ENCODE data around the gene DUSP18.
"Not testable (repeated sequence)": the region's sequence is repeated elsewhere in the genome, so short reads cannot be mapped to it uniquely, and the experiment has no call there.

DUSP18 gene

GRCh38 chr22:30636226-30637077, 31.2 kb downstream of the DUSP18 start:
- H3K4me1 ChIP-seq (ENCODE audit: control insufficient read depth in 1 of 2, insufficient read depth in 2 of 2, low read length in 2 of 2), result peaks cover 0 to 29% of the 10 kb centered on the region in 2 donors
- H3K27ac ChIP-seq (ENCODE audit: low read length), result peak overlapping the region; percentile 45
- no peaks in the 10 kb centered on the region for H3K9me3 ChIP-seq (ENCODE audit: control insufficient read depth in 1 of 2, low read length in 2 of 2)
- H3K4me3 ChIP-seq (ENCODE audit: low read depth in 1 of 2, low read length in 2 of 2), result peak overlapping the region; percentile 74 to 79
- no peaks in the 10 kb centered on the region for H3K36me3 ChIP-seq (ENCODE audit: control insufficient read depth in 1 of 2, insufficient read depth in 2 of 2, low read length in 2 of 2)
- no peaks in the 10 kb centered on the region for H3K27me3 ChIP-seq (ENCODE audit: low read depth, low read length)

- Histone ChIP-seq H3K27ac (ENCODE audit: low read length) (peak within 1 kb of the TSS; percentile 83), H3K27me3 (ENCODE audit: low read depth, low read length) (no peaks in the 10 kb centered on the region), H3K4me3 (ENCODE audit: low read depth in 1 of 2, low read length in 2 of 2) (peak within 1 kb of the TSS; percentile 74 to 79), H3K9me3 (ENCODE audit: control insufficient read depth in 1 of 2, low read length in 2 of 2) (no peaks in the 10 kb centered on the region), H3K36me3 (ENCODE audit: control insufficient read depth in 1 of 2, insufficient read depth in 2 of 2, low read length in 2 of 2) (no peaks in the 10 kb centered on the region), H3K4me1 (ENCODE audit: control insufficient read depth in 1 of 2, insufficient read depth in 2 of 2, low read length in 2 of 2) (peaks cover 0 to 29% of the 10 kb centered on the region in 2 donors)
Measured at GRCh38 chr22:30635273-30636225, 32.1 kb downstream of the DUSP18 start, which contains the start of gene SLC35E4. SLC35E4 (plus strand) TSS chr22:30635781; CDS start chr22:30636451, 670 bp downstream.

- H3K9me3 ChIP-seq (ENCODE audit: control insufficient read depth in 1 of 2, low read length in 2 of 2), result no peaks in the 10 kb centered on the region
- H3K27me3 ChIP-seq (ENCODE audit: low read depth, low read length), result no peaks in the 10 kb centered on the region
- H3K4me1 ChIP-seq (ENCODE audit: control insufficient read depth in 1 of 2, insufficient read depth in 2 of 2, low read length in 2 of 2), result peaks cover 0 to 29% of the 10 kb centered on the region in 2 donors
- no peaks in the 10 kb centered on the region for H3K36me3 ChIP-seq (ENCODE audit: control insufficient read depth in 1 of 2, insufficient read depth in 2 of 2, low read length in 2 of 2)
- peak overlapping the region; percentile 56 to 74 for H3K4me3 ChIP-seq (ENCODE audit: low read depth in 1 of 2, low read length in 2 of 2)
- peak overlapping the region; percentile 83 for H3K27ac ChIP-seq (ENCODE audit: low read length)
Measured at GRCh38 chr22:30634471-30635233, 33.0 kb downstream of the DUSP18 start.

- not testable (repeated sequence) for H3K4me3 ChIP-seq (ENCODE audit: low read depth in 1 of 2, low read length in 2 of 2); H3K27ac ChIP-seq (ENCODE audit: low read length); H3K36me3 ChIP-seq (ENCODE audit: control insufficient read depth in 1 of 2, insufficient read depth in 2 of 2, low read length in 2 of 2); H3K27me3 ChIP-seq (ENCODE audit: low read depth, low read length); H3K9me3 ChIP-seq (ENCODE audit: control insufficient read depth in 1 of 2, low read length in 2 of 2)
- peaks cover 0 to 14% of the 10 kb centered on the region in 2 donors for H3K4me1 ChIP-seq (ENCODE audit: control insufficient read depth in 1 of 2, insufficient read depth in 2 of 2, low read length in 2 of 2)
Measured at GRCh38 chr22:30631469-30631868, 36.2 kb downstream of the DUSP18 start.

GRCh38 chr22:30628491-30628890, 39.2 kb downstream of the DUSP18 start:
- Histone ChIP-seq H3K4me3 (ENCODE audit: low read depth in 1 of 2, low read length in 2 of 2) (no peak overlapping the region), H3K36me3 (ENCODE audit: control insufficient read depth in 1 of 2, insufficient read depth in 2 of 2, low read length in 2 of 2) (no peaks in the 10 kb centered on the region), H3K9me3 (ENCODE audit: control insufficient read depth in 1 of 2, low read length in 2 of 2) (no peaks in the 10 kb centered on the region), H3K27me3 (ENCODE audit: low read depth, low read length) (no peaks in the 10 kb centered on the region), H3K4me1 (ENCODE audit: control insufficient read depth in 1 of 2, insufficient read depth in 2 of 2, low read length in 2 of 2) (no peaks in the 10 kb centered on the region), H3K27ac (ENCODE audit: low read length) (no peak overlapping the region)

GRCh38 chr22:30627471-30627870, 40.2 kb downstream of the DUSP18 start:
- Histone ChIP-seq H3K9me3 (ENCODE audit: control insufficient read depth in 1 of 2, low read length in 2 of 2) (no peaks in the 10 kb centered on the region), H3K27me3 (ENCODE audit: low read depth, low read length) (no peaks in the 10 kb centered on the region), H3K27ac (ENCODE audit: low read length) (no peak overlapping the region), H3K36me3 (ENCODE audit: control insufficient read depth in 1 of 2, insufficient read depth in 2 of 2, low read length in 2 of 2) (peaks cover 0 to 1% of the 10 kb centered on the region in 2 donors), H3K4me3 (ENCODE audit: low read depth in 1 of 2, low read length in 2 of 2) (no peak overlapping the region), H3K4me1 (ENCODE audit: control insufficient read depth in 1 of 2, insufficient read depth in 2 of 2, low read length in 2 of 2) (no peaks in the 10 kb centered on the region)

GRCh38 chr22:30626413-30626812, 41.3 kb downstream of the DUSP18 start:
- no peak overlapping the region for H3K4me3 ChIP-seq (ENCODE audit: low read depth in 1 of 2, low read length in 2 of 2)
- no peak overlapping the region for H3K27ac ChIP-seq (ENCODE audit: low read length)
- H3K27me3 ChIP-seq (ENCODE audit: low read depth, low read length), result no peaks in the 10 kb centered on the region
- peaks cover 0 to 4% of the 10 kb centered on the region in 2 donors for H3K36me3 ChIP-seq (ENCODE audit: control insufficient read depth in 1 of 2, insufficient read depth in 2 of 2, low read length in 2 of 2)
- H3K9me3 ChIP-seq (ENCODE audit: control insufficient read depth in 1 of 2, low read length in 2 of 2), result no peaks in the 10 kb centered on the region
- H3K4me1 ChIP-seq (ENCODE audit: control insufficient read depth in 1 of 2, insufficient read depth in 2 of 2, low read length in 2 of 2), result no peaks in the 10 kb centered on the region

- not testable (repeated sequence) for H3K27me3 ChIP-seq (ENCODE audit: low read depth, low read length); H3K9me3 ChIP-seq (ENCODE audit: control insufficient read depth in 1 of 2, low read length in 2 of 2); H3K4me3 ChIP-seq (ENCODE audit: low read depth in 1 of 2, low read length in 2 of 2); H3K4me1 ChIP-seq (ENCODE audit: control insufficient read depth in 1 of 2, insufficient read depth in 2 of 2, low read length in 2 of 2); H3K27ac ChIP-seq (ENCODE audit: low read length)
- H3K36me3 ChIP-seq (ENCODE audit: control insufficient read depth in 1 of 2, insufficient read depth in 2 of 2, low read length in 2 of 2), result peaks cover 0 to 28% of the 10 kb centered on the region in 2 donors
Measured at GRCh38 chr22:30619909-30620308, 47.8 kb downstream of the DUSP18 start.

- H3K4me3 ChIP-seq (ENCODE audit: low read depth in 1 of 2, low read length in 2 of 2), result no peak overlapping the region
- H3K27ac ChIP-seq (ENCODE audit: low read length), result no peak overlapping the region
- no peaks in the 10 kb centered on the region for H3K4me1 ChIP-seq (ENCODE audit: control insufficient read depth in 1 of 2, insufficient read depth in 2 of 2, low read length in 2 of 2)
- H3K36me3 ChIP-seq (ENCODE audit: control insufficient read depth in 1 of 2, insufficient read depth in 2 of 2, low read length in 2 of 2), result peaks cover 7 to 28% of the 10 kb centered on the region in 2 donors
- no peaks in the 10 kb centered on the region for H3K9me3 ChIP-seq (ENCODE audit: control insufficient read depth in 1 of 2, low read length in 2 of 2)
- H3K27me3 ChIP-seq (ENCODE audit: low read depth, low read length), result no peaks in the 10 kb centered on the region
Measured at GRCh38 chr22:30617819-30618218, 49.9 kb downstream of the DUSP18 start.

- H3K36me3 ChIP-seq (ENCODE audit: control insufficient read depth in 1 of 2, insufficient read depth in 2 of 2, low read length in 2 of 2), result peaks cover 7 to 26% of the 10 kb centered on the region in 2 donors
- no peaks in the 10 kb centered on the region for H3K9me3 ChIP-seq (ENCODE audit: control insufficient read depth in 1 of 2, low read length in 2 of 2)
- H3K27ac ChIP-seq (ENCODE audit: low read length), result no peak overlapping the region
- no peaks in the 10 kb centered on the region for H3K27me3 ChIP-seq (ENCODE audit: low read depth, low read length)
- no peak overlapping the region for H3K4me3 ChIP-seq (ENCODE audit: low read depth in 1 of 2, low read length in 2 of 2)
- no peaks in the 10 kb centered on the region for H3K4me1 ChIP-seq (ENCODE audit: control insufficient read depth in 1 of 2, insufficient read depth in 2 of 2, low read length in 2 of 2)
Measured at GRCh38 chr22:30615543-30615954, 52.1 kb downstream of the DUSP18 start.

All from muscle layer of duodenum (tissue), 2 donors.